Spleen (tissue), 11 donors: Measurements from ENCODE around the gene TACSTD2. TPM values are rescaled to one million over a fixed set of nuclear protein-coding genes. Genes with fewer than 3 reads are reported as not detected.
A peak's percentile ranks its signal among the peaks of the same experiment; 100 is the strongest.

Experiments used
- DNase-seq: peaks from one replicate; pipeline ENCODE4 v3.0.0-alpha.2; 2020
- H3K27ac ChIP-seq, 8 donors: fragments of 200-600 bp; sonication (generic) in 7 of 8; 1 replicate in 4 of 8; 2 replicates in 4 of 8; pipeline versions ENCODE4 v1.5.0 to v1.8.0; 2016 to 2021; ENCODE audit warnings: inconsistent platforms in 4 of 8, mild to moderate bottlenecking in 4 of 8, moderate library complexity in 1 of 8
- H3K27me3 ChIP-seq, 7 donors: fragments of 200-600 bp; sonication (generic) in 6 of 7; replicated peaks in 1 of 7; 1 replicate in 4 of 7; 2 replicates in 3 of 7; pipeline versions ENCODE4 v1.5.0 to v1.8.0; 2016 to 2021; ENCODE audit warnings: inconsistent platforms in 3 of 7, mild to moderate bottlenecking in 1 of 7
- H3K36me3 ChIP-seq, 6 donors: fragments of 200-600 bp; sonication (generic) in 5 of 6; 1 replicate in 4 of 6; 2 replicates in 2 of 6; pipeline versions ENCODE4 v1.5.0 to v1.8.0; 2016 to 2021; ENCODE audit warnings: inconsistent platforms in 2 of 6
- H3K4me1 ChIP-seq, 6 donors: fragments of 200-600 bp; sonication (generic) in 5 of 6; 1 replicate in 3 of 6; 2 replicates in 3 of 6; pipeline versions ENCODE4 v1.5.0 to v1.8.0; 2016 to 2021; ENCODE audit warnings: inconsistent platforms in 3 of 6
- H3K4me3 ChIP-seq, 8 donors: fragments of 200-600 bp; sonication (generic) in 7 of 8; 1 replicate in 4 of 8; 2 replicates in 4 of 8; pipeline versions ENCODE4 v1.5.0 to v1.8.0; 2016 to 2021; ENCODE audit warnings: inconsistent platforms in 4 of 8, mild to moderate bottlenecking in 4 of 8, moderate library complexity in 2 of 8
- H3K9me3 ChIP-seq, 8 donors: fragments of 200-600 bp; sonication (generic) in 7 of 8; 1 replicate in 4 of 8; 2 replicates in 4 of 8; pipeline versions ENCODE4 v1.5.0 to v1.8.0; 2016 to 2021; ENCODE audit warnings: inconsistent platforms in 4 of 8
- CTCF ChIP-seq, 11 experiments: fragments of 200-600 bp in 7 of 11; fragments of 450-650 bp in 4 of 11; sonication (generic) in 4 of 11; IDR thresholded peaks in 8 of 11; conservative IDR thresholded peaks in 3 of 11; 1 replicate in 7 of 11; 2 replicates in 4 of 11; pipeline versions ENCODE4 v1.4.0 to v1.8.0; 2016 to 2021; ENCODE audit warnings: antibody characterized with exemption in 11 of 11, inconsistent platforms in 4 of 11, mild to moderate bottlenecking in 1 of 11
- POLR2AphosphoS5 ChIP-seq, 3 donors: sonication (generic); formaldehyde crosslinking; IDR thresholded peaks; one replicate each; pipeline ENCODE4 v1.5.1; 2017; ENCODE audit warnings: antibody characterized with exemption in 3 of 3
- WGBS, 5 donors: extraction: QIAGEN DNeasy Blood & Tissue Kit in 3 of 5; methylation state at CpG; one replicate each; pipeline versions ENCODE4 v1.1.5 to v1.1.7; 2013 to 2018; 5-methylcytosine and 5-hydroxymethylcytosine counted together
- intact Hi-C: fragments of 100-400 bp; cut with DNase I; formaldehyde crosslinking; loops from one replicate; pipeline ENCODE4 v1.15.0; 2023; ENCODE audit warnings: low total_unique reads
- polyA plus RNA-seq, 3 donors: library from polyadenylated mRNA; stranded (reverse); fragments of 200-250 nt; gene quantifications; one replicate each; pipeline ENCODE4 v1.2.1, GENCODE V29; 2013
- total RNA-seq, 7 donors: library from RNA; depleted of rRNA in 3 of 7; stranded (reverse); fragments of >200 nt in 3 of 7; fragmentation: NEBNext Ultra II Directional in 4 of 7; extraction: Animal tissue kit (Norgen Biotek cat#: 25700) in 4 of 7; gene quantifications; one replicate each; pipeline versions ENCODE4 v1.1.0 to v1.2.1, GENCODE V29; 2016 to 2021
- donor health status: healthy with polysubstance abuse.
- donor health status: DM: no; HTN: no; CAD: no; lungs with moderate emphysema.
- donor health status: DM: no; HTN: no; CAD: no.
- donor health status: Bipolar disorder and iron deficiency.
- donor health status: healthy.
- donor health status: DM: no; HTN: no; CAD: no.
- donor health status: DM: yes; HTN: yes; CAD: no.

TACSTD2 gene
- total and polyA plus RNA-seq, 10 donors, result 0.35 to 1.7 (median 0.61) TPM; not detected in 1

GRCh38 chr1:58528518-58528917 is 48.5 kb downstream of the TACSTD2 start:
- Histone ChIP-seq H3K27me3 (no peaks in the 10 kb centered on the region), H3K9me3 (no peaks in the 10 kb centered on the region), H3K4me3 (no peak overlapping the region), H3K4me1 (peaks cover 0 to 18% (median 4%) of the 10 kb centered on the region in 6 donors), H3K36me3 (peaks cover 0 to 50% (median 8%) of the 10 kb centered on the region in 6 donors), H3K27ac (no peak overlapping the region)
- intact Hi-C loops, result no loop called here
- 76 to 93% (median 79%) methylated on average over 3 of the region's 3 CpGs for WGBS, 5 donors
- no peak for DNase-seq
- TF ChIP-seq CTCF (IDR thresholded peaks at IDR 0.05 in 8 of 11, conservative IDR thresholded peaks at IDR 0.05 in 3 of 11), result no peak
- TF ChIP-seq POLR2AphosphoS5 (IDR thresholded peaks at IDR 0.05), result peak in 1 of 3 donors; percentile 52

Other genes starting within 250 kb of the TACSTD2 start
- gene OMA1, start 30.5 kb downstream of the TACSTD2 start, total RNA-seq, result 10 to 100 TPM; 31.4 to 48.6 (median 40.1) TPM
- 10 to 100 TPM; 19.3 to 23.1 (median 22.1) TPM for gene OMA1, start 30.5 kb downstream of the TACSTD2 start, polyA plus RNA-seq
- gene MYSM1, start 122.8 kb upstream of the TACSTD2 start, total RNA-seq, result 10 to 100 TPM; 38.3 to 66.0 (median 48.2) TPM
- 10 to 100 TPM in 2 of 3 donors, 1 to 10 TPM in 1; 9.7 to 11.2 (median 10.1) TPM for gene MYSM1, start 122.8 kb upstream of the TACSTD2 start, polyA plus RNA-seq
- gene JUN, start 206.8 kb upstream of the TACSTD2 start, total RNA-seq, result 100 to 1,000 TPM in 1 of 7 donors, 10 to 100 TPM in 6; 33.7 to 162 (median 60.3) TPM
- 10 to 100 TPM in 2 of 3 donors, 1 to 10 TPM in 1; 8.3 to 40.8 (median 18.6) TPM for gene JUN, start 206.8 kb upstream of the TACSTD2 start, polyA plus RNA-seq